T-helper 1 cell (primary cell): ENCODE results near the gene S100A14.
"Not testable (repeated sequence)": the region's sequence is repeated elsewhere in the genome, so short reads cannot be mapped to it uniquely, and the experiment has no call there.

ENCODE experiments used
- DNase-seq, 5 donors: peaks; one replicate each; pipeline ENCODE4 v3.0.0-alpha.2; 2012 to 2020

Gene S100A14

GRCh38 chr1:153614189-153614900 is 1.8 kb downstream of the S100A14 start:
- no peak for DNase-seq

- no peak for DNase-seq
These were observed 2.7 kb downstream of the S100A14 start for GRCh38 chr1:153613406-153613805.

GRCh38 chr1:153612755-153613331 is 3.3 kb downstream of the S100A14 start, which contains the start of gene S100A16:
Gene S100A16 (minus strand): TSS chr1:153613137. CDS start chr1:153608151, 4,986 bp downstream.
- no peak for DNase-seq

DNA sequence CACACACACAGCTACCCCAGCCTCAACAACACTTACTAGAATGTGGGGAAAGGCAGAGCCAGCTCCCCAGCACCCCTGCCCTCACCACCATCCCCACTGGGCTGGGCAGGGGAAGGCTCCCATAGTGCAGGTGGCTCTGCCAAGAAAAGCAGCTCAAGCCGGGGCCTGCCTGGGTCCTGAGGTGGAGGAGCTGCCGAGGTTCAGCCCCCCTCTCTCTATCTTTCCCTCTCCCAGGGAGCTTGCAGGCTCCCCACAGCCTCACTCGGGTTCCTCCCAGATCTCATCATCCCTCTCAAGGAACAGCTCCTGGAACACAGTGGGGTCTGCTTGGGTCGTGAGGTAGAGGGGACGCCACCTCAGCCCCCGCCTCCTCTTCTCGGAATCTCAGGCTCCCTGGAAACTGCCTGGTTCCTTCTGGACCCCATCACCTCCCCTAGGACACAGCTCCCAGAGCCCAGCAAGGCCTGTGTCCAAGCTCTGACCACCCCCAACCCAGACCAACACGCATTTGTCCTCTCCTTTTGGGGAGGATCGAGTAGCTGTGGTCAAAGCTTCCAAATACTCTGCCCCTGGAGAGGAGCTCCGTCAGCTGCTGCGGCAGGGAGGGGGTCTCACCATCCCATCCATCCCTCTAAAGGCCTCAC is 3.9 kb downstream of the S100A14 start:
- DNase-seq = no peak

GRCh38 chr1:153611356-153611755 is 4.8 kb downstream of the S100A14 start:
- no peak for DNase-seq

- DNase-seq = no peak
These were observed 5.3 kb downstream of the S100A14 start for GRCh38 chr1:153610811-153611301.

DNA sequence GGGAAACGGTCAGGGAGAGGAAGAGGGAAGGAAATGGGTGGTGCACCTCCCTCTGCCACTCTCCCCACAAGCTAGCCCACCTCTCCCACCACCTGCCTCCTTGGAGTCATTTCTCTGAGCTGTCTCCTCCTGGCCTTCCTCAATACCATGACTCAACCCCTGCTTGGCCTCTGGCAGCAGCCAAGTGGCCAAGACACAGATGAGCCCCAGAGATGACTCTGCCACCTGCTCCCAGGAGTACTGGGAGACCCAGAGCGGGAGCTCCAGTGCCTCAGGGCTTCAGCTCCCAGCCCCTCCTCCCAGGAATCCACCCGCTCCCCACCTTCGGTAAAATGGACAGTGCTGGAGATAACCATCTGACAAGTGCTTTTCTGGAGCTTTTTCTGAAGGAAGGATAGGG is 5.8 kb downstream of the S100A14 start:
- DNase-seq = no peak

- no peak for DNase-seq
These were observed 6.6 kb downstream of the S100A14 start for GRCh38 chr1:153609585-153609907.

- no peak for DNase-seq
These were observed 7.2 kb downstream of the S100A14 start for GRCh38 chr1:153608742-153609584.

DNA sequence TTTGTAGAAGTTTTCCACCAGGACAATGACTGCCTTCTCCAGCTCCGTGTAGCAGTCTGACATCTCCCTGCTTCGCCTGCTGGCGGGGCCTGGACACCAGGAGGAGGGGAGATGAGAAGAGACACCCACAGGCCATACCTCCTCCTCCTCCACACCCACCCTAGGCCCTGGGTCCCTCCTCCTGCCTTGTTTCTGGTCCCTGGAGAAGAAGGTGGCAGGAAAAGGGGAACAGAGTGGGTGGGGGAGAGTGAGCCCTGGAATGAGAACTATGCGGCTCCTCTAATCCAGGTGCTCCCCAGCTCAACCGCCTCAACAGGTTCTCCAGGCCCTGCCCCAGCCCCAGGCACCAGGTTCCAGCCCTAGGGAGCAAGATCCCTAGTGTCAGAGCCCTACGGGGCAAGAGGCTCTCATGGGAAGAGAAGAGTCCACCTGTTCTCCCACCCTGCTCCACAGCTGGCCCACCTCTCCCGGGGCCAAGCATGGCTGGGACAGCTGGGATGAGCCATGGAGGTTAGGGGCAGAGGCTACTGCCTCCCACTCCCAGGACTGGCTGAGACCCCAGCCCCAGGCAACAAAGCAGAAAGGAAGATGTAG is 7.9 kb downstream of the S100A14 start:
- DNase-seq = no peak

DNA sequence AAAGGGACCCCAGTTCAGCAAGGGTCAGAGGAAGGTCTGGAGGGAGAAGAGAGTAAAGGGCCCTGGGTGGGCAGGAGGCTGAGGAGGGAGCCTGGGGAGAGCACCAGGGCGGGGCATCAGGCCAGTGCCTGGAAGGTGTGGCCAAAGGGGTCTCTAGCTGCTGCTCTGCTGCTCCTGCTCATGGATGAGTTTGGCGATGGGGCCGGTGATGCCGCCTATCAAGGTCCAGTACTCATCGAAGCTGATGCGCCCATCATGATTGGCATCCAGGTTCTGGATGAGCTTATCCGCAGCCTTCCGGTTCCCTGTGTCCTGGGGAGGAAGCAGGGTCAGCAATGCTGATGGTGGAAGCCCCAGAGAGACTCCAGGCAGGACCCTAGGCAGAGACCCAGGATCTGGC is 8.7 kb downstream of the S100A14 start:
- no peak for DNase-seq

- DNase-seq = no peak
These were observed 9.9 kb downstream of the S100A14 start for GRCh38 chr1:153606194-153606593.

GRCh38 chr1:153602749-153603148 is 13.4 kb downstream of the S100A14 start:
- no peak for DNase-seq

DNA sequence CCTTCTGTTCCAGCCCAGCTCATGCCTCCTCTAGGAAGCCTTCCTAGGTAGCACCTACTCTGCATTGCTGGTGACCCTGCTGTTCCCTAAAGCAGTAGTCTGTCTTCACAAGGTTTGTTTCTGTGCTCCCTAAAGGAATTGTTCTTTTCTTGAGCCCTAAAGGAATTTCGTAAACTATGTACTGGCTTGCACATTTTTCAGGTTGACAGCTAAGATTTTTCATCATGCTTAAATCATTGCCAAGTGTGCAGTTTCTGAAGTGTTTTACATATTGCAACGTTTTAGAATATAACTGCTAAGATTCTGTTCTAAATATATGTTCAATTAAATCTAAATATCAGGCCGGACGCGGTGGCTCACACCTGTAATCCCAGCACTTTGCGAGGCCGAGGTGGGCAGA is 16.3 kb downstream of the S100A14 start:
- no peak for DNase-seq

- DNase-seq = peak in 1 of 5 donors; percentile 45
These were observed 17.6 kb downstream of the S100A14 start for GRCh38 chr1:153598309-153599172.

GRCh38 chr1:153597206-153597605 is 18.9 kb downstream of the S100A14 start:
- DNase-seq = peak in 1 of 5 donors; percentile 8

DNA sequence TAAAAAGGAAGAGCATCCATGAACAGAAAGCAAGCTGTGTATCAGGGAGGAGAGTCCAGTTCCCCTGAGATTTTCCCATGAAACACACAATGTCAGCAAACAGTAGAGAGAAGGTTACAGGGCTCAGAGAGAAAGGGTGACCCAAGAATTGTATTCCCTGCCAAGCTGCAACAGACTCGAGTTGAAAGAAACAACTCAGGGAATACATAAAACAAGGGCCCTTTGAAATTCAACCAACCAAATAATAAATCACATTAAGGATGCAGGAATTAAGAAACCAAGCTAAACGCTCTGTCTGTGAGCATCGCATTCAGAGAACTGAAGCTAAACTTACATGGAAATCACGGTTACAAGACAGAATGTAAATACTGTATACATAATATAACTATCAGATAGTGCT is 23.4 kb downstream of the S100A14 start:
- DNase-seq = no peak

GRCh38 chr1:153588482-153588881 is 27.6 kb downstream of the S100A14 start:
- DNase-seq = no peak

GRCh38 chr1:153588033-153588432 is 28.1 kb downstream of the S100A14 start:
- not testable (repeated sequence) for DNase-seq

DNA sequence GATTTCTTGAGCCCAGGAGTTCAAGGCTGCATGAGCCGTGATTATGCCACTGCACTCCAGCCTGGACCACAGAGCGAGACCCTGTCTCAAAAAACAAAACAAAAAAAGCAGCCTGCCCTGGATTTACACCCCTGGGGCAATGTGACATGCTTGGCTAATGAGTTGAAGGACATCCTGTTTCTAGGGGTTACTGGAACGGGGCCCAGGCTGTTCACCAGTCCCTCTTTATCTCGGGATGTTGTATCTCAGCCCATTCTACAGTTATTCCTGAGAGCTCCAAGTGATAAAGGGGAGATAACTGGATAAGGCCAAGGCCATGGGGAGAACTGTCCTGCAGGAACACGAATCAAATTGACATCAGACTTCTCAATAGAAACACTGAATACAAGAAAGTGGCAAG is 28.8 kb downstream of the S100A14 start:
- no peak for DNase-seq

DNA sequence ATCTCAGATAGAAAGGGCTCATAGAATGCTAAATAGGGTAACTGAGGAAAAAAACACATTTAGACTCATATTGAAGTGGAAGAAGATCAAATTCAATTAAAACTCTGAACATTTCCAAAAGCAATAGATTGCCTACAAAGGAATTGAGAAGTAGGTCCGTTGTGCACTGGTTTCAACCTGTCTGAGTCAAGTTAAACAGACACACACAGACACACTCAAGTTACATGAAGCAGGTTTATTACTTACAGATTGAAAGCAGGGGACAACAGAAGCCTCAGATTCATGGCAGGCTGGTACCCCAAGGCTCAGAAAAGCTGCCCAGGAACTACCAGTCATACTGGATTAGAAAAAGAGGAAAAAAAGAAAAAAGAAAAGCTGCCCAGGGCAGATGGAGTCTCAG is 29.8 kb downstream of the S100A14 start:
- no peak for DNase-seq

DNA sequence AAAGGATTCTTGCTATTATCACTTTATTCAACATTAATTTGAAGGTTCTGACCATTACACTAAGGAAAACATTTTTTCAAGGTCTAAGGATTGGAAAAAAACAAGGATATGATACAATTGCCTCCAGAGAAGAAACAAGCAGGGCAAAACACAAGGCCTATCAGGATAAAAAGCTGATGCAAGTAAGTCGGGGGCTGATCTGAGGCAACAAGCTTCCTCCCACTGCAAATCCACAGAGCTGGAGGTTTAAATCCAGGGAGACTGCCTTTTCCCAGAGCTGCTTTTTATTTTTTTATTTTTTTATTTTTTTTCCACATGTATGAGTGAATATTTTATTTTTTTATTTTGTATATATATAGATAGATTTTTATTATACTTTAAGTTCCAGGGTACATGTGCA is 31.1 kb downstream of the S100A14 start:
- DNase-seq = no peak
